ENCODE measurements around the gene GDAP1L1. TPM values are rescaled to one million over a fixed set of nuclear protein-coding genes. Genes with fewer than 3 reads are reported as not detected.

GDAP1L1 gene
- total RNA-seq, 1 experiment from 2014 or later: 4.2 TPM

DNA sequence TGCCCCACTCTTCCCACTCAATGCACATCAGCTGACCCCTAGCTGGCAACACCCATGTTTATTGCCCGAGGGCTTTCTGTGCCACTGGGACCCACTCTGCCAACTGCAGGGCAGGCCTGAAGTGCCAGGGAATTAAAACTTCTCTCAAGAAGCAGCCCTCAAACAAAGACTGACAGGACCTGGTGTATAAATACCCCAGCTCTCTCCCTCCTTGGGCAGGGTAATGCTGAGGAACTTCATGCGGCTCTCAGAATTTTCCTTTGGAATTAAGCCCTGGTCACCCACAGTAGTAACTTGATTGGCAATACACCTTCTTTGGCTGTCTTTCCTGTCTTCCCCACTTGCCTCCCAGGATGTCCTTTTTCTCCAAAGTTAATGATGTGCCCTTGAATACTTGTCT is 5.3 kb upstream of the GDAP1L1 start:
- intact Hi-C loops (cut with micrococcal nuclease; ENCODE audit: unreplicated experiment): no loop called here
- Histone ChIP-seq H3K9me3 (peaks cover 4% of the 10 kb centered on the region; the same call in 1 of the 2 replicates), H3K4me1 (no peaks in the 10 kb centered on the region), H3K4me3 (ENCODE audit: low read depth, low read length) (no peak overlapping the region), H3K27me3 (replicated peaks; ENCODE audit: control insufficient read depth, insufficient read depth, low read length) (peaks cover 2% of the 10 kb centered on the region; the same call in 1 of the 2 replicates), H3K36me3 (ENCODE audit: control insufficient read depth, insufficient read depth, low read length) (no peaks in the 10 kb centered on the region)
- TF ChIP-seq, protein P1, sequence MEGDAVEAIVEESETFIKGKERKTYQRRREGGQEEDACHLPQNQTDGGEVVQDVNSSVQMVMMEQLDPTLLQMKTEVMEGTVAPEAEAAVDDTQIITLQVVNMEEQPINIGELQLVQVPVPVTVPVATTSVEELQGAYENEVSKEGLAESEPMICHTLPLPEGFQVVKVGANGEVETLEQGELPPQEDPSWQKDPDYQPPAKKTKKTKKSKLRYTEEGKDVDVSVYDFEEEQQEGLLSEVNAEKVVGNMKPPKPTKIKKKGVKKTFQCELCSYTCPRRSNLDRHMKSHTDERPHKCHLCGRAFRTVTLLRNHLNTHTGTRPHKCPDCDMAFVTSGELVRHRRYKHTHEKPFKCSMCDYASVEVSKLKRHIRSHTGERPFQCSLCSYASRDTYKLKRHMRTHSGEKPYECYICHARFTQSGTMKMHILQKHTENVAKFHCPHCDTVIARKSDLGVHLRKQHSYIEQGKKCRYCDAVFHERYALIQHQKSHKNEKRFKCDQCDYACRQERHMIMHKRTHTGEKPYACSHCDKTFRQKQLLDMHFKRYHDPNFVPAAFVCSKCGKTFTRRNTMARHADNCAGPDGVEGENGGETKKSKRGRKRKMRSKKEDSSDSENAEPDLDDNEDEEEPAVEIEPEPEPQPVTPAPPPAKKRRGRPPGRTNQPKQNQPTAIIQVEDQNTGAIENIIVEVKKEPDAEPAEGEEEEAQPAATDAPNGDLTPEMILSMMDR (IDR thresholded peaks at IDR 0.05; ENCODE audit: insufficient read depth in 1 of 2, low read depth in 1 of 2, low read length in 1 of 2, severe bottlenecking in 1 of 2, unreplicated experiment in 1 of 2): no peak
- POLR2A ChIA-PET: no interaction called here
- Mint-ChIP-seq H3K36me3 (ENCODE audit: insufficient read depth, unreplicated experiment) (no peaks in the 10 kb centered on the region), H3K27me3 (ENCODE audit: insufficient read depth, unreplicated experiment) (peaks cover 8% of the 10 kb centered on the region), H3K27ac (ENCODE audit: unreplicated experiment) (no peak overlapping the region), H3K9me3 (ENCODE audit: unreplicated experiment) (no peaks in the 10 kb centered on the region), H3K4me1 (ENCODE audit: low read depth, unreplicated experiment) (no peaks in the 10 kb centered on the region), H3K4me3 (ENCODE audit: unreplicated experiment) (no peak overlapping the region)
- BruUV-seq (replicated peaks): no TSS peak
- DNase-seq: no peak
- CTCF ChIA-PET: no interaction called here

DNA sequence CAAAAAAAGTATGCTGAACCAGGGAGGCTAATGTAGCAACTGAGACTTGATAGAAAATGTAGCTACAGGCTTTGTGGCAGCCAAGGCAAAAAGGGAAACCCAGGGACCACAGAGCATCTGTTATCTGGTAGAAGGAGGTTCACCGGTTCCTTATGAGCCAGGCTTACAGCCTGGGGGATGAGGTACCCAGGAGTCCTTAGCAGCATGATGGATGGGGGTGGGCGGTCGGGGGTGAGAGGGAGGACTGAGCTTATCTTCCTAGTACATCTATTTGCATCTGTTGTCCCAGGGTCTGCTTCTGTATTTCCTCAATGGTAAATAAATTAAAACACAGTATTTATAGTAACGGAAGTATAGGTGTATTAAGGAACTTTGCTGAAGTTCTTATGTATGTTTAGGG is 1.1 kb upstream of the GDAP1L1 start:
- Histone ChIP-seq H3K9me3 (no peaks in the 10 kb centered on the region; the same call in 1 of the 2 replicates), H3K4me3 (ENCODE audit: low read depth, low read length) (no peak overlapping the region), H3K27me3 (replicated peaks; ENCODE audit: control insufficient read depth, insufficient read depth, low read length) (peaks cover 2% of the 10 kb centered on the region; the same call in 1 of the 2 replicates), H3K4me1 (no peaks in the 10 kb centered on the region), H3K36me3 (ENCODE audit: control insufficient read depth, insufficient read depth, low read length) (no peaks in the 10 kb centered on the region)
- no peak overlapping the region for H3K4me3 Mint-ChIP-seq (ENCODE audit: unreplicated experiment)
- intact Hi-C loops (cut with micrococcal nuclease; ENCODE audit: unreplicated experiment): no loop called here
- POLR2A ChIA-PET: no interaction called here
- no peak for DNase-seq
- CTCF ChIA-PET: interaction anchor here (1.3 to 2.8 kb wide), 3 partner anchors 19 to 65 kb away, joined by 7 to 18 read pairs (median 8); partner anchors contain the start of gene FITM2
- H3K27me3 Mint-ChIP-seq (ENCODE audit: insufficient read depth, unreplicated experiment): peaks cover 7% of the 10 kb centered on the region
- no peaks in the 10 kb centered on the region for H3K9me3 Mint-ChIP-seq (ENCODE audit: unreplicated experiment)
- TF ChIP-seq, protein P1 (IDR thresholded peaks at IDR 0.05; ENCODE audit: insufficient read depth in 1 of 2, low read depth in 1 of 2, low read length in 1 of 2, severe bottlenecking in 1 of 2, unreplicated experiment in 1 of 2): no peak
- no peaks in the 10 kb centered on the region for H3K36me3 Mint-ChIP-seq (ENCODE audit: insufficient read depth, unreplicated experiment)
- no peaks in the 10 kb centered on the region for H3K4me1 Mint-ChIP-seq (ENCODE audit: low read depth, unreplicated experiment)
- no TSS peak for BruUV-seq (replicated peaks)
- H3K27ac Mint-ChIP-seq (ENCODE audit: unreplicated experiment): no peak overlapping the region

DNA sequence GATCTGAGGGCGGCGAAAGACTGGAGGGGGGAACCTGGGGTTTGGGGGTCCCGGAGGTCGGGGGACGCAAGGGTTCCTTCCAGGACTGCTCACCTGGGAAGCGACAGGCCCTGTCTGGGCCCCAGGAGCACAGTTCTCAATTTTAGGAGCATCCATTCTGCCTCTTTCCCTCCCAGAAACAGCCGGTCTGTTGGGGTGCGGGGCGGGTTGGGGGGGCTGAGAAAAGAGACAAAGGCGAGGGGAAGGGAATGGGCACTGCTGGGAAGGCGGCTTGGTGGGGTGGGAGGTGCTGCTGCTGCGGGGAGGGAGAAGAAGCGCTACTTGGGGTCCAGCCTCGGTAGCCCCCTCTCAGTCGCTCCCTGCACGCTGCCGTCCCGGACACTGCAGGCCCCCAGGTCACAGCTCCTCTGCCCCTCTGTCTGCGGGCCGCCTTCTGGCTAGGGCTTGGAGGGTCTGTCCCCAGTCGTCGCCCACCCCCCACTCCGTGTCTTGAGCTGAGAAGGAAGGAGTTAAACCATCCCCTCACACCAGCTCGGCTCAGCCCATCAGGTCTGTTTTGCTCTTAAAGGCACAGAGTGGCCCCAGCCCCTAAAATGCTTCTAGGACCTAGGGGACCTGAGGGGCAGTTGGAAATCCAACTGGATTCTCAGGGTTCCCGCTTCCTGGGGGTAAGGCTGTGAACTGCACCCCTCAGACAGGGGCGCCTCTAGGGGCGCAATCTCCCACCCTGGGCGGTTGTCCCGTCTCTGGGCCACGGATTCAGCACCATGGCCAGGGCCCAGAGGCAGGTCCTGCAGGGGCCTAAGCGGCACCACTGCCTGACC is 690 bp downstream of the GDAP1L1 start:
- H3K4me3 Mint-ChIP-seq (ENCODE audit: unreplicated experiment): no peak overlapping the region
- TF ChIP-seq, protein P1 (IDR thresholded peaks at IDR 0.05; ENCODE audit: insufficient read depth in 1 of 2, low read depth in 1 of 2, low read length in 1 of 2, severe bottlenecking in 1 of 2, unreplicated experiment in 1 of 2): peak; percentile 98 to 100
- DNase-seq: peak; percentile 84 to 95

More for the DNA sequence above, 690 bp downstream of the GDAP1L1 start:
- H3K4me1 ChIP-seq: no peaks in the 10 kb centered on the region
- Mint-ChIP-seq H3K9me3 (ENCODE audit: unreplicated experiment) (no peaks in the 10 kb centered on the region), H3K36me3 (ENCODE audit: insufficient read depth, unreplicated experiment) (no peaks in the 10 kb centered on the region), H3K27ac (ENCODE audit: unreplicated experiment) (no peak overlapping the region), H3K4me1 (ENCODE audit: low read depth, unreplicated experiment) (no peaks in the 10 kb centered on the region), H3K27me3 (ENCODE audit: insufficient read depth, unreplicated experiment) (peaks cover 5% of the 10 kb centered on the region)
- CTCF ChIA-PET: interaction anchor here (0.5 to 2.8 kb wide), 3 partner anchors 17 to 63 kb away, joined by 3 to 18 read pairs (median 7); partner anchors contain the start of gene FITM2
- H3K9me3 ChIP-seq: no peaks in the 10 kb centered on the region
- no peaks in the 10 kb centered on the region for H3K36me3 ChIP-seq (ENCODE audit: control insufficient read depth, insufficient read depth, low read length)
- no peak overlapping the region for H3K4me3 ChIP-seq (ENCODE audit: low read depth, low read length)
- H3K27me3 ChIP-seq (replicated peaks; ENCODE audit: control insufficient read depth, insufficient read depth, low read length): no peaks in the 10 kb centered on the region
- intact Hi-C loops (cut with micrococcal nuclease; ENCODE audit: unreplicated experiment): loop anchor here (1.0 kb wide), 2 partner anchors 17 to 64 kb away; partner anchors contain the start of gene FITM2
- no TSS peak for BruUV-seq (replicated peaks)
- POLR2A ChIA-PET: no interaction called here
